ENCODE data around the gene ZCCHC8. TPM values are rescaled to one million over a fixed set of nuclear protein-coding genes. Genes with fewer than 3 reads are reported as not detected.
"Not testable (repeated sequence)": the region's sequence is repeated elsewhere in the genome, so short reads cannot be mapped to it uniquely, and the experiment has no call there.

Gene ZCCHC8
- total RNA-seq, 2 experiments from 2014 or later = 49.4 to 54.8 TPM

DNA sequence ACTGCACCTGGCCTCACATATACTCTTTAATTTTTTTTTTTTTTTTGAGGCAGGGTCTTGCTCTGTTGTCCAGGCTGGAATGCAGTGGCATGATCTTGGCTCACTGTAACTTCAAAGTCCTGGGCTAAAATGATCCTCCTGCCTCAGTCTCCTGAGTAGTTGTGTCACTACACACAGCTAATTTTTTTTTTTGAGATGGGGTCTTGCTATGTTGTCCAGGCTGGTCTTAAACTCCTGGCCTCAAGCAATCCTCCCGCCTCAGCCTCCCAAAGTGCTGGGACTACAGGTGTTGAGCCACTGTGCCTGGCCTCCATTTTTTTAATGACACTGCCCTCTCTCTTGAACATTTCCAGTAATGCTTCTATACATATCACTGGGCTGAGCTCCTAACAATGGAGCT lies 16.3 kb downstream of the ZCCHC8 start:
- H3K27me3 ChIP-seq (ENCODE audit: control insufficient read depth in 1 of 2, insufficient read depth in 2 of 2, low read length in 2 of 2); H3K9me3 ChIP-seq (ENCODE audit: control insufficient read depth in 1 of 2, insufficient read depth in 1 of 2, low read length in 2 of 2); DNase-seq; H3K4me3 Mint-ChIP-seq; H3K27ac ChIP-seq (ENCODE audit: low read depth in 1 of 2, low read length in 2 of 2); H3K9me3 Mint-ChIP-seq; H3K27me3 Mint-ChIP-seq; H3K4me1 Mint-ChIP-seq (ENCODE audit: low read depth); H3K4me3 ChIP-seq (ENCODE audit: low read length); H3K4me1 ChIP-seq (ENCODE audit: insufficient read depth, low read length); intact Hi-C loops (cut with DNase I, micrococcal nuclease); ATAC-seq (ENCODE audit: poor library complexity): not testable (repeated sequence)
- ChIA-PET POLR2A (interaction anchor here (0.9 kb wide), 1 partner anchor 30 kb away, joined by 3 read pairs; no protein-coding TSS in a partner anchor), CTCF (interaction anchor here (1.0 kb wide), 1 partner anchor 13 kb away, joined by 3 read pairs; no protein-coding TSS in a partner anchor)
- H3K36me3 ChIP-seq (ENCODE audit: insufficient read depth, low read length) = peaks cover 78% of the 10 kb centered on the region
- Mint-ChIP-seq H3K36me3 (ENCODE audit: low read depth) (peaks cover 90% of the 10 kb centered on the region), H3K27ac (peak overlapping the region; percentile 2)

DNA sequence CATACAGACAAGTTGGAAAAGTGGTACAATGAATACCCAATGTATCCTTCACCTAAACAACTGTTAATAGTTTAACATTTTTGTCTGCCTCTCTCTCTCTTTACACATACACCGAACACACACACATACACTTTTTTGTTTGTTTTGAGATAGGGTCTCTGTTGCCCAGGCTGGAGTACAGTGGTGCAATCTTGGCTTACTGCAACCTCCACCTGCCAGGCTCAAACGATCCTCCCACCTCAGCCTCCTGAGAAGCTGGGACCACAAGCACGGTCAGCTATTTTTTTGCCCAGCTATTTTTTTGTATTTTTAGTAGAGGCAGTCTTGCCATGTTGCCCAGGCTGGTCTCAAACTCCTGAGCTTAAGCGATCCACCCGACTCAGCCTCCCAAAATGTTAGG lies 16.8 kb downstream of the ZCCHC8 start:
- TF ChIP-seq, protein P1, sequence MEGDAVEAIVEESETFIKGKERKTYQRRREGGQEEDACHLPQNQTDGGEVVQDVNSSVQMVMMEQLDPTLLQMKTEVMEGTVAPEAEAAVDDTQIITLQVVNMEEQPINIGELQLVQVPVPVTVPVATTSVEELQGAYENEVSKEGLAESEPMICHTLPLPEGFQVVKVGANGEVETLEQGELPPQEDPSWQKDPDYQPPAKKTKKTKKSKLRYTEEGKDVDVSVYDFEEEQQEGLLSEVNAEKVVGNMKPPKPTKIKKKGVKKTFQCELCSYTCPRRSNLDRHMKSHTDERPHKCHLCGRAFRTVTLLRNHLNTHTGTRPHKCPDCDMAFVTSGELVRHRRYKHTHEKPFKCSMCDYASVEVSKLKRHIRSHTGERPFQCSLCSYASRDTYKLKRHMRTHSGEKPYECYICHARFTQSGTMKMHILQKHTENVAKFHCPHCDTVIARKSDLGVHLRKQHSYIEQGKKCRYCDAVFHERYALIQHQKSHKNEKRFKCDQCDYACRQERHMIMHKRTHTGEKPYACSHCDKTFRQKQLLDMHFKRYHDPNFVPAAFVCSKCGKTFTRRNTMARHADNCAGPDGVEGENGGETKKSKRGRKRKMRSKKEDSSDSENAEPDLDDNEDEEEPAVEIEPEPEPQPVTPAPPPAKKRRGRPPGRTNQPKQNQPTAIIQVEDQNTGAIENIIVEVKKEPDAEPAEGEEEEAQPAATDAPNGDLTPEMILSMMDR (IDR thresholded peaks at IDR 0.05) = no peak
- peaks cover 90% of the 10 kb centered on the region for H3K36me3 Mint-ChIP-seq (ENCODE audit: low read depth)
- DNase-seq (no peak), ATAC-seq (ENCODE audit: poor library complexity) (no peak)
- Histone ChIP-seq H3K4me1 (ENCODE audit: insufficient read depth, low read length) (no peaks in the 10 kb centered on the region), H3K4me3 (ENCODE audit: low read length) (no peak overlapping the region), H3K36me3 (ENCODE audit: insufficient read depth, low read length) (peaks cover 77% of the 10 kb centered on the region), H3K27ac (ENCODE audit: low read depth in 1 of 2, low read length in 2 of 2) (no peak overlapping the region), H3K9me3 (ENCODE audit: control insufficient read depth in 1 of 2, insufficient read depth in 1 of 2, low read length in 2 of 2) (no peaks in the 10 kb centered on the region), H3K27me3 (ENCODE audit: control insufficient read depth in 1 of 2, insufficient read depth in 2 of 2, low read length in 2 of 2) (no peaks in the 10 kb centered on the region)
- no peaks in the 10 kb centered on the region for H3K9me3 Mint-ChIP-seq
- ChIA-PET POLR2A (interaction anchor here (0.9 kb wide), 1 partner anchor 31 kb away, joined by 3 read pairs; no protein-coding TSS in a partner anchor), CTCF (no interaction called here)
- intact Hi-C loops (cut with DNase I, micrococcal nuclease) = no loop called here
- no peak overlapping the region for H3K4me3 Mint-ChIP-seq
- no peaks in the 10 kb centered on the region for H3K27me3 Mint-ChIP-seq
- H3K4me1 Mint-ChIP-seq (ENCODE audit: low read depth) = no peaks in the 10 kb centered on the region
- peak overlapping the region; percentile 18 for H3K27ac Mint-ChIP-seq

DNA sequence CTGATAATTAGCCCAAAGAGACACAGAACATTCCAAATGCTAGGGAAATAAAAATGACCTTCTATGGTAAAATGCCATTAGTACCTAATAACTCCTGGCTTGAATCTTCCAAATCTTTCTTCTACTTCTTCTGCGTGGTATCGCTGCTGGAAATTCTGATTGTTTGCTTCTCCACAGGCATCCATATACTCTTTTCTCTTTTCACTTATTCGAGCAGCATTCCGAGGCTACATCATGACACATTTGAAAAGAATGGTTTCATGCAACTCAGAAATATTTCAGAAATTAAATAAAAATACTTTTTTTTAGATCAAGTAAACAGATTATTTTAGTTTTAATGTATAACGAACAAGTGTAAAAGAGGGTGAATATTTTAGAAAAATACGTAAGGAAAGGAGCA lies 18.9 kb downstream of the ZCCHC8 start:
- Mint-ChIP-seq H3K27ac (no peak overlapping the region), H3K4me1 (ENCODE audit: low read depth) (no peaks in the 10 kb centered on the region), H3K4me3 (no peak overlapping the region), H3K27me3 (no peaks in the 10 kb centered on the region), H3K9me3 (no peaks in the 10 kb centered on the region), H3K36me3 (ENCODE audit: low read depth) (peaks cover 87% of the 10 kb centered on the region)
- Histone ChIP-seq H3K4me1 (ENCODE audit: insufficient read depth, low read length) (no peaks in the 10 kb centered on the region), H3K27ac (ENCODE audit: low read depth in 1 of 2, low read length in 2 of 2) (no peak overlapping the region), H3K27me3 (ENCODE audit: control insufficient read depth in 1 of 2, insufficient read depth in 2 of 2, low read length in 2 of 2) (no peaks in the 10 kb centered on the region), H3K9me3 (ENCODE audit: control insufficient read depth in 1 of 2, insufficient read depth in 1 of 2, low read length in 2 of 2) (no peaks in the 10 kb centered on the region), H3K36me3 (ENCODE audit: insufficient read depth, low read length) (peaks cover 76% of the 10 kb centered on the region), H3K4me3 (ENCODE audit: low read length) (no peak overlapping the region)
- POLR2A ChIA-PET = no interaction called here
- ATAC-seq (ENCODE audit: poor library complexity) = no peak
- intact Hi-C loops (cut with DNase I, micrococcal nuclease) = no loop called here
- DNase-seq = no peak
- CTCF ChIA-PET = no interaction called here
- TF ChIP-seq, protein P1 (IDR thresholded peaks at IDR 0.05) = no peak

DNA sequence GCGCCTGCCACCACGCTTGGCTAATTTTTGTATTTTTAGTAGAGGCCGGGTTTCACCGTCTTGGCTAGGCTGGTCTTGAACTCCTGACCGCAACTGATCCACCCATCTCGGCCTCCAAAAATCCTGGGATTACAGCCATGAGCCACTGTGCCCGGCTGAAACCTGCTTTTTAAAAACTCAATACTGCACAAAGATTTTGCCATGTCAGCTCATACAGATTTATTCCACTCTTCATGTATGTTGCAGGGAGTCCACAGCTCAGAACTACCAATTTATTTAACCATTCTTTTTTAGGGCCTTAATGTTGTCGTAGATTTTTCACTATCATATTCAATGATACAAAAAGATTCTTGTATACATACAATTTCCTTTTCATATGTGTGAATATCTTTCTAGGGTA lies 20.0 kb downstream of the ZCCHC8 start:
- intact Hi-C loops (cut with DNase I, micrococcal nuclease) = no loop called here
- DNase-seq (no peak), ATAC-seq (ENCODE audit: poor library complexity) (no peak)
- H3K36me3 Mint-ChIP-seq (ENCODE audit: low read depth) = peaks cover 88% of the 10 kb centered on the region
- no peak overlapping the region for H3K4me3 Mint-ChIP-seq
- TF ChIP-seq, protein P1 (IDR thresholded peaks at IDR 0.05) = no peak
- H3K9me3 ChIP-seq (ENCODE audit: control insufficient read depth in 1 of 2, insufficient read depth in 1 of 2, low read length in 2 of 2) = no peaks in the 10 kb centered on the region
- no peak overlapping the region for H3K27ac ChIP-seq (ENCODE audit: low read depth in 1 of 2, low read length in 2 of 2)
- no peaks in the 10 kb centered on the region for H3K4me1 ChIP-seq (ENCODE audit: insufficient read depth, low read length)
- no peaks in the 10 kb centered on the region for H3K9me3 Mint-ChIP-seq
- H3K4me1 Mint-ChIP-seq (ENCODE audit: low read depth) = no peaks in the 10 kb centered on the region
- no peaks in the 10 kb centered on the region for H3K27me3 ChIP-seq (ENCODE audit: control insufficient read depth in 1 of 2, insufficient read depth in 2 of 2, low read length in 2 of 2)
- H3K27me3 Mint-ChIP-seq = no peaks in the 10 kb centered on the region
- ChIA-PET CTCF (no interaction called here), POLR2A (no interaction called here)
- H3K27ac Mint-ChIP-seq = no peak overlapping the region
- no peak overlapping the region for H3K4me3 ChIP-seq (ENCODE audit: low read length)
- peaks cover 82% of the 10 kb centered on the region for H3K36me3 ChIP-seq (ENCODE audit: insufficient read depth, low read length)

Measured in CD4-positive, alpha-beta T cell (primary cell).